GM18909 (cell line): Measurements from ENCODE around the gene ATRNL1.
"Not testable (repeated sequence)": the region's sequence is repeated elsewhere in the genome, so short reads cannot be mapped to it uniquely, and the experiment has no call there.

Source experiments
- ATAC-seq: cut with Tn5 transposase; IDR thresholded peaks from one replicate; pipeline ENCODE4 v1.9.1; 2021; ENCODE audit warnings: mild to moderate bottlenecking; ENCODE audit not compliant: unreplicated experiment, poor library complexity

Gene ATRNL1

DNA sequence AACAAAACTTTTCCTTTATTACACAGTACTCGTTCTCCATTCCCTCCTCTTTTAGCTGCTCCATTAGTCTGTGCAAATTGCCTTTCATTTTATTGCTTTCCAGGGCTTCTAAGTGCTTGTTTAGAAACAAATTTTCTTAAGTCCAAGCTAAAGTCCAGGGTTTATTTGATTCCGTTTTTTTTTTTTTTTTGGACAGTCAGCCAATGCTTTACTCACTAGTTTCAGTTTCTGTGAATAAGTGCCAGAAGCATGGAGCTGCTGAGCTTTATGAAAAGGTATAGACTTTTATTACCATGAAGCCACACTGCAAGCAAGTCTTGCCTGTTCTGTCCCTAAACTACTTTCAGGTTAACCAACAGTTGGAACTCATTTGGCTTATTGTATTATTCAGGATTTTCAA lies 724.8 kb downstream of the ATRNL1 start:
- no peak for ATAC-seq

DNA sequence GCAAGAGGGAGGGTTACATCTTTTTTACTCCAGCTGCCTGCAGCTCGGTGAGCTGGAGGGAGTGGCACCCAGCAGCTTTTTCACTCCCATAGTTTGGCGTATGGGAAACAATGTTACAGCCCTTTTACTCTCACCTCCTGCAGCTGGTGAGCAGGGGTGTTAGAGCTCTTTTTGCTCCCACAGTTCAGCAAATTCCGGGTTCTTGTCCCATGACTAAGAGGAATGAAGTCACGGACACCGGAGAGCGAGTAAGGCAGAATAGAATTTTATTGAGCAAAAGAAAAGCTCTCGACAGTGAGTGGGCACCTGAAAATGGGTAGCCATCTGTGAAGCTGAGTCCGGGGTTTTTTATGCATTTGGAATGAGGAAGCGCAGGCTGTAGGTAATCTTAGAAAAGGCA lies 733.2 kb downstream of the ATRNL1 start:
- no peak for ATAC-seq

DNA sequence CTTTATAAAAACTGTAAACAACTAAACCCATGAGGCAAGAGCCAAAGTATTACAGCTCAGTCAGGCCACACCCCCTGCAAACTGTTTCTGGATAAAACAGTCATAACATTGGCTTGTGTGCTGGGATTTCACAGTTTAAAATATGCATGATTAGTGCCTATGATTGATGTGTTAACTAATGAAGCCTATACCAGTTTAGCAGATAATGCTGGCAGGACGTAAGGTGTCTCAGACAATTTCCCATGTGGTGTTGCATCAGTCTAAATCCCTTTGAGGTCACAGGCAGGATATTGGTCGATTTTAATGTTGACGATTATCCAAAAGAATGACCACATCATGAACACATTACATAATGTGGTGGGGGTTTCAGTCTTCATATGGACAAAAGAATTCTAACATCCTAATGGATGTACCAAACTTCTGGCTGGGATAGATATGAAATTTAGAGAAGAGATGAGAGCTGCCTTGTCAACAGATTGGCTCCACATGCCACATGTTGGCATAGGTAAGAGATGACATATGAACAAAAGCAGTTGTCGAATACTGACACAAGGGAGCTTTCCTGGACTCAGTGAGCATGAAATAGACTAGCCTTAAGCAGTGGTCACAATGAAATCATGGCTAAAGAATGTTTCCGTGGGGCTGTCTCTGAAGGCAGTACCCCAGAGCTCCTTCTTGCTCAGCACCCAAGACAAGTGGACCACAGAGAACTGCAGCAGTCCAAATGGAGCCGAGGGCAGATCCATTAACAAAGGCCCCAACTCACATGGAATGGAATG lies 734.3 kb downstream of the ATRNL1 start:
- no peak for ATAC-seq

DNA sequence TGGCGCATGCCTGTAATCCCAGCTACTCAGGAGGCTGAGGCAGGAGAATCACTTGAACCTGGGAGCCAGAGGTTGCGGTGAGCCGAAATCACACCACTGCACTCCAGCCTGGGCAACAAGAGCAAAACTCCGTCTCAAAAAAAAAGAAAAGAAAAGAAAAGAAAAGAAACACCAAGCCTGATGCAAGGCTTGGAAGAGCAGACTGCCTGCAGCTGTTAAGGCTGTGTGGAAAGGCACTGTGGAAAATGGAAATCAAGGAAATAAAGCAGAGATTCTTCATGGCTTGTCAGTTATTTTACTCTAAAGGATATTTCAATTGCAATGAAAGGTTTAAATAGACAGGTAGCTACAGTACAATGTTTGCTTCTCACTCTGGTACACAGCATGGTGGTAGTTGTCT lies 735.0 kb downstream of the ATRNL1 start:
- ATAC-seq: not testable (repeated sequence)

GRCh38 chr10:115829521-115830205 lies 736.5 kb downstream of the ATRNL1 start:
- no peak for ATAC-seq

GRCh38 chr10:115830265-115830970 lies 737.3 kb downstream of the ATRNL1 start:
- no peak for ATAC-seq

- ATAC-seq: no peak
These were observed 737.9 kb downstream of the ATRNL1 start for GRCh38 chr10:115831016-115831415.

DNA sequence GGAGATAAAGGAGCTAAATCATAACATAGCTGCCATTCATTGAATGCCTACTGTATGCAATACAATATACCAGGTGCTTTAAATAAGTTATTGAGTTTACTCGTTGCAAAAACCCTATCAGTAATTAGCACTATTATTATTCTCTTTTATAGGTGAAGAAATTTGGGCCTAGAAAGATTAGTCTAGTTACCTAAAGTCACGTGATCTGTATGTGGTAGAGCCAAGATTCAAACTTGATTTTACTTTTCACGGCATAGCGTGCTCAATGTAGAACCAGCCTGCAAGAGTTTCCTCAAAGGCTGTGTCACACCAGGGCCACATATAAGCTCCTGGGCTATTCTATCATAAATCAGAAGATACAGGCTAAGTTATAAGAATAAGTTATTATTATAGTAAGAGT lies 740.0 kb downstream of the ATRNL1 start:
- no peak for ATAC-seq

GRCh38 chr10:115844591-115844990 lies 751.4 kb downstream of the ATRNL1 start:
- no peak for ATAC-seq

- ATAC-seq: no peak
These were observed 752.8 kb downstream of the ATRNL1 start for GRCh38 chr10:115845921-115846320.

DNA sequence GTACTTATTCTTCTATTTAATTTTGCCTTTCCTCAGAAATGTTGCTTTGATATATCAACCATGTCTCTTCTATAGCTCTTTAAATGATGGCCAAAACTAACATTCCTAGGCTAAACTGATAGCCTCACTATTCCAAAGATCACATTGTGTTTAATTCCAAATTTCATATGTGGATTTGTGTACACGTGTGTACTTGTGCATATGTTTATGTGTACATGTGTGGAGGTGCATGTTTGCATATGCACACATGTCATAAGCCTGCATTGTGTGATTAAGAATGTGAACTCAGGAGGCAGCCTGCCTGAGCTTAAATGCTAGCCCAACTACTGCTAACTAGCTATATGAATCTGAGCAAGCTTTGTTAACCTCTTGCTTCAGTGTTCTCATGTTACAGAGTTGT lies 753.4 kb downstream of the ATRNL1 start:
- no peak for ATAC-seq

DNA sequence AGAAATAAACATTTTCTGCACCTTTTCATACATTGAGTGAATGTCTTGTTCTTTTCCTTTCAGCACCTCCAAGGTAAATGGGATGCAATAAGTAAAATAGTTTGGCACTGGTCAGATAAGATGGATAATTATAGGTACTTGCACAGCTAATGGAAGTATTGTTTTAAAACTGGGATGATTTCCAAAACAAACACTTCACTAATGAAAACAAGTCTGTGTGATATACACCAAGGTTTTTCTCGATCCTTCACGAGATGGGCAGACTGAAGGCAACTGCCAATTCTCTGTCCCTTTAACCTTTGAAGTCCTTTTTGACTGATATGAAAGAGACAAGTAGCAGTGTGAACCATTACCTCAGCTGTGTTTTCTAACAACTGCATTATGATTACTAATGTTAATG lies 756.0 kb downstream of the ATRNL1 start:
- ATAC-seq: no peak

GRCh38 chr10:115850666-115851065 lies 757.5 kb downstream of the ATRNL1 start:
- ATAC-seq: no peak

- no peak for ATAC-seq
These were observed 758.5 kb downstream of the ATRNL1 start for GRCh38 chr10:115851695-115852094.

DNA sequence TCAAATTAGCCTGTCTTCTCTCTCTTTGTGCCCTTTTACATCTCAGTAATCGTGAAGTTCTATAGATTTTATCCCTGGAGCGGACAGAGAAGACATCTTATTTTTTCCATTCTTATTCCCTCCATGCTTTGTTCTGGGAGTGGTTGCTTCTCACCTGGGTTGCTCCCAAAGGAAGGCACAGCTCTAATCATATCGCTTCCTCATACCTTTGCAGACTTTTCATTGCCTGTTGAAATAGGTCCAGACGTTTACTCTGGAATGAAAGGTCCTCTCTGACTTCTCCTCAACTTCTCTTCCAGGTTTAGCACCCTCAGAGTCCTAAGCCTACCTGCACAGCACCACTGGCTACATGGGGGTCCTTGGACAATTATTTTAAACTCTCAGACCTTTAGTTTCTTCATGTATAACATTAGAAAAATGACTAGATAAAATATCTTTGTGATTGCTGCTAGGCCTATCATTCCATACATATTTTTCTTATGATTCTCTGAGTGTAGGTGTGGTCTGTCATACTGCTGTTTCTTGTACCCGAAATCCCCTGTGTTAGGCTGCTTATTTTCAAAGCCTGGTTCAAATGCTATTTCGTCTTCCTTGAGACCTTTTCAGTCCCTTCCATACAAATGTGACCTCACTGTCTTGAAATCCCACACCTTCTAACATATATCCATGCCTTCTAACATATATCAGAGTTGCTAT lies 761.7 kb downstream of the ATRNL1 start:
- no peak for ATAC-seq

DNA sequence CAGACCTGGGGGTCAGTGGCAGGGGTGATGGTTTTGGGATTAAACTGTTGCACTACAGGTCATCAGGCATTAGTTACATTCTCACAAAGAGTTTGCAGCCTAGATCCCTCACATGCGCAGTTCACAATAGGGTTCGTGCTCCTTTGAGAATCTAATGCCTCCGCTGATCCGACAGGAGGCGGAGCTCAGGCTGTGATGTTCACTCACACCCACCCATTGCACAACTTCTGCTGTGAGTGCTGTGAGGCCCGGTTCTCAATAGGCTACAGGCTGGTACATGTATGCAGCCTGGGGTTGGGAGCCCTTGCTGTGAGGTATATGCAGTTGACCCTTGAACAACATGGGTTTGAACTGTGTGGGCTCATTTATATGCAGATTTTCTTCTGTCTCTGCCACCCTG lies 763.4 kb downstream of the ATRNL1 start:
- ATAC-seq: no peak

- no peak for ATAC-seq
These were observed 764.7 kb downstream of the ATRNL1 start for GRCh38 chr10:115857856-115858255.

GRCh38 chr10:115860182-115861107 lies 767.3 kb downstream of the ATRNL1 start:
- no peak for ATAC-seq

DNA sequence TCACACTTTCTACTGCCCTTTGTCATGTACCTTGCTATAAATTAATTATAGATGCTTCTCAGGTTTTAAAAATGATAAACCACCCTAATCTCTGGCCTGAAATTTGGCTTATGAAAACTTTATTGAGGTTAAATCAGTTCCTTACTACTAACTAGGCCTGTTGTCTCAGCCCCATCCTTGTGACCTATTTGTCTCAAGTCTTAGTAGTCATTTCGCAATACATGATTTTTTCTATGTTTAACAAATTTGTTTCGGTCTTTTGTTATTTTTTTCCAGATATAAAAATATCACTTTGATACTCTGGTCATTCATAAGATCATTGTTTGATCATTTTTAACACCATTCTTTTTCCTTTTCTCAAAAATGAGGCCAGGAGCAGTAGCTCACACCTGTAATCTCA lies 768.3 kb downstream of the ATRNL1 start:
- no peak for ATAC-seq

DNA sequence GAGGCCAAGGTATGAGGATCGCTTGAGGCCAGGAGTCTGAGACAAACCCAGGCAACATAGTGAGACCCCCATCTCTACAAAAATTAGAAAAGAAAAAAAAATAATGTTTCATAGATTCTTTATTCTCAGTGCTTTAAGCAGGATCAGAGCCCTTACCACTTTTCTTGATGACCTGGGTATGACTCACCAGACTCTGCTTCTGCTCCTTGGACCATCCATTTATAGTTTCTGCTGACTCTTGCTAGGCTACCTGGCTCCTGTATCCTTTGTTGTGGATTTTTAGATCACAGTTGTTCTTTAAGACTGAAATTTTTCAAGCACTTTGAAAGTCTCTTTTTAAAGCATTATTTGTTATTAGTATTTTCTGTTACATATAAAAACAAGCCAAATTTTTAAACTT lies 768.7 kb downstream of the ATRNL1 start:
- no peak for ATAC-seq
